Hepatocyte (in vitro differentiated cells): ENCODE measurements around the gene PIP.
"Not testable (repeated sequence)": the region's sequence is repeated elsewhere in the genome, so short reads cannot be mapped to it uniquely, and the experiment has no call there.

ENCODE experiments used
- EZH2 ChIP-seq: fragments of 200-600 bp; sonication (generic); IDR thresholded peaks from 2 replicates; pipeline ENCODE4 v1.6.1; 2016; ENCODE audit warnings: antibody characterized with exemption, mild to moderate bottlenecking, borderline replicate concordance
- EZH2phosphoT487 ChIP-seq: fragments of 200-600 bp; sonication (generic); IDR thresholded peaks from one replicate; pipeline ENCODE4 v1.6.1; 2018; ENCODE audit warnings: antibody characterized with exemption, mild to moderate bottlenecking, low read depth, moderate library complexity; ENCODE audit not compliant: unreplicated experiment, severe bottlenecking
- TF ChIP-seq, protein P1 (sequence below): fragments of 200-600 bp; sonication (generic); IDR thresholded peaks from 2 replicates; pipeline ENCODE4 v1.5.1; 2016; ENCODE audit warnings: antibody characterized with exemption, mild to moderate bottlenecking; ENCODE audit not compliant: poor library complexity

DNA sequence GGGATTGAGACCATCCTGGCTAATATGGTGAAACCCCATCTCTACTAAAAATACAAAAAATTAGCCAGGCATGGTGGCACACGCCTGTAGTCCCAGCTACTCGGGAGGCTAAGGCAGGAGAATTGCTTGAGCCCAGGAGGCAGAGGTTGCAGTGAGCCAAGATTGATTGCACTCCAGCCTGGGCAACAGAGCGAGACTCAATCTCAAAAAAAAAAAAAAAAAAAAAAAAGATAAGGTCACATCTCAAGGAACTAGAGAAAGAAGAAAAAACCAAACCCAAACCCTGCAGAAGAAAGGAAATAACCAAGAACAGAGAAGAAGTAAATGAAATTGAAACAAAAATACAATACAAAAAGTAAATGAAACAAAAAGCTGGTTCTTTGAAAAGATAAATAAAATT, 46.3 kb upstream of the PIP start:
- not testable (repeated sequence) for TF ChIP-seq EZH2, EZH2phosphoT487
- TF ChIP-seq, protein P1, sequence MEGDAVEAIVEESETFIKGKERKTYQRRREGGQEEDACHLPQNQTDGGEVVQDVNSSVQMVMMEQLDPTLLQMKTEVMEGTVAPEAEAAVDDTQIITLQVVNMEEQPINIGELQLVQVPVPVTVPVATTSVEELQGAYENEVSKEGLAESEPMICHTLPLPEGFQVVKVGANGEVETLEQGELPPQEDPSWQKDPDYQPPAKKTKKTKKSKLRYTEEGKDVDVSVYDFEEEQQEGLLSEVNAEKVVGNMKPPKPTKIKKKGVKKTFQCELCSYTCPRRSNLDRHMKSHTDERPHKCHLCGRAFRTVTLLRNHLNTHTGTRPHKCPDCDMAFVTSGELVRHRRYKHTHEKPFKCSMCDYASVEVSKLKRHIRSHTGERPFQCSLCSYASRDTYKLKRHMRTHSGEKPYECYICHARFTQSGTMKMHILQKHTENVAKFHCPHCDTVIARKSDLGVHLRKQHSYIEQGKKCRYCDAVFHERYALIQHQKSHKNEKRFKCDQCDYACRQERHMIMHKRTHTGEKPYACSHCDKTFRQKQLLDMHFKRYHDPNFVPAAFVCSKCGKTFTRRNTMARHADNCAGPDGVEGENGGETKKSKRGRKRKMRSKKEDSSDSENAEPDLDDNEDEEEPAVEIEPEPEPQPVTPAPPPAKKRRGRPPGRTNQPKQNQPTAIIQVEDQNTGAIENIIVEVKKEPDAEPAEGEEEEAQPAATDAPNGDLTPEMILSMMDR, result not testable (repeated sequence)
